Transverse colon (tissue), 4 donors: ENCODE results near the gene EFCAB11. TPM values are rescaled to one million over a fixed set of nuclear protein-coding genes. Genes with fewer than 3 reads are reported as not detected.
"Not testable (repeated sequence)": the region's sequence is repeated elsewhere in the genome, so short reads cannot be mapped to it uniquely, and the experiment has no call there.

Experiments
- DNase-seq: peaks from one replicate; pipeline ENCODE4 v3.0.0-alpha.2; 2019
- H3K27ac ChIP-seq, 4 donors: fragments of 200-600 bp; sonication (generic); 2 replicates each; pipeline ENCODE4 v1.5.1; 2016 to 2018; ENCODE audit warnings: inconsistent platforms in 4 of 4
- H3K27me3 ChIP-seq: fragments of 200-600 bp; sonication (generic); 2 replicates; pipeline ENCODE4 v1.5.1; 2017; ENCODE audit warnings: inconsistent platforms
- H3K36me3 ChIP-seq, 4 donors: fragments of 200-600 bp; sonication (generic); 2 replicates each; pipeline ENCODE4 v1.5.1; 2017 to 2019; ENCODE audit warnings: inconsistent platforms in 4 of 4
- H3K4me1 ChIP-seq, 4 donors: fragments of 200-600 bp; sonication (generic); 2 replicates each; pipeline ENCODE4 v1.5.1; 2017 to 2020; ENCODE audit warnings: inconsistent platforms in 4 of 4
- H3K4me3 ChIP-seq, 4 donors: fragments of 200-600 bp; sonication (generic); 1 replicate in 1 of 4; 2 replicates in 3 of 4; pipeline versions ENCODE4 v1.5.1 to v1.6.1; 2017 to 2019; ENCODE audit warnings: inconsistent platforms in 4 of 4
- H3K9me3 ChIP-seq, 2 donors: fragments of 200-600 bp; sonication (generic); 2 replicates each; pipeline ENCODE4 v1.5.1; 2017 to 2019; ENCODE audit warnings: inconsistent platforms in 2 of 2
- CTCF ChIP-seq, 5 experiments: fragments of 200-600 bp in 3 of 5; fragments of 450-650 bp in 2 of 5; sonication (generic) in 3 of 5; IDR thresholded peaks; 1 replicate in 2 of 5; 2 replicates in 3 of 5; pipeline ENCODE4 v1.5.1; 2016 to 2017; ENCODE audit warnings: antibody characterized with exemption in 5 of 5, inconsistent platforms in 3 of 5, mild to moderate bottlenecking in 2 of 5, moderate library complexity in 1 of 5
- EP300 ChIP-seq: sonication (generic); formaldehyde crosslinking; IDR thresholded peaks from one replicate; pipeline ENCODE4 v1.6.1; 2017; ENCODE audit warnings: antibody characterized with exemption, low read depth
- POLR2A ChIP-seq: fragments of 450-650 bp; IDR thresholded peaks from one replicate; pipeline ENCODE4 v1.6.1; 2016; ENCODE audit warnings: antibody characterized with exemption, mild to moderate bottlenecking, moderate library complexity
- POLR2AphosphoS5 ChIP-seq, 3 donors: sonication (generic); formaldehyde crosslinking; IDR thresholded peaks; one replicate each; pipeline ENCODE4 v1.6.1; 2016; ENCODE audit warnings: antibody characterized with exemption in 3 of 3
- WGBS, 2 donors: methylation state at CpG; one replicate each; pipeline ENCODE4 v1.1.5; 2018; ENCODE audit warnings: low coverage in 1 of 2; 5-methylcytosine and 5-hydroxymethylcytosine counted together
- in situ Hi-C, 4 donors: fragments of 200-750 bp; cut with MboI; loops; one replicate each; pipeline versions ENCODE4 v1.15.0 to v1.15.1; 2017; ENCODE audit warnings: low sequenced_read_pairs in 3 of 4, low pct_ligation_motif_present in 1 of 4, low pct_unique_long_range_greater_than_20kb in 1 of 4
- intact Hi-C: fragments of 100-400 bp; cut with DNase I; formaldehyde crosslinking; loops from one replicate; pipeline ENCODE4 v1.15.1; 2023; ENCODE audit warnings: low total_unique reads
- total RNA-seq, 4 donors: library from RNA; depleted of rRNA; stranded (reverse); fragments of >200 nt; gene quantifications; one replicate each; pipeline ENCODE4 v1.1.0, GENCODE V29; 2016

EFCAB11 gene
- total RNA-seq, 4 donors from 2014 or later = 6.0 to 6.7 TPM; not detected in 2

DNA sequence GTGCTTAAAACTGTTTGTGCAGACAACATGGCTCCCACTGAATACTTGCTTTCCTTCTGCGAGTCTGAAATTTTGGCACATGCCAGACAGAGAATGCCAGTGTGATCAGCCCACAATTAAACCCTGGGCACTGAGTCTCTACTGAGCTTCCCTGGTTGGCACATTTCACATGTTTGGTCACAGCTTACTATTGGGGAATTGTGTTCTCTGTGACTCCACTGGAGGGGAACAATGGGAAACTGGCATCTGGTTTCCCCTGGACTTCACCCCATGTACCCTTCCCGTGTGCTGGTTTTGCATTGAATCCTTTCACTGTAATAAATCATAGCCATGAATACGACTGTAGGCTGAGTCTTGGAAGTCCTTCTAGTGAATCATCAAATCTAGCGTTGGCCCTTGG lies 64.9 kb downstream of the EFCAB11 start:
- Histone ChIP-seq H3K9me3 (peaks cover 0 to 8% of the 10 kb centered on the region in 2 donors), H3K36me3 (no peaks in the 10 kb centered on the region), H3K27me3 (no peaks in the 10 kb centered on the region), H3K27ac (no peak overlapping the region), H3K4me1 (no peaks in the 10 kb centered on the region), H3K4me3 (no peak overlapping the region)
- no peak for DNase-seq
- intact Hi-C loops (no loop called here), in situ Hi-C loops (no loop called here)
- WGBS, 2 donors = 73 to 87% methylated on average over 3 to 4 of the region's 4 CpGs
- TF ChIP-seq CTCF (IDR thresholded peaks at IDR 0.05) (no peak), POLR2A (no peak), EP300 (no peak)

DNA sequence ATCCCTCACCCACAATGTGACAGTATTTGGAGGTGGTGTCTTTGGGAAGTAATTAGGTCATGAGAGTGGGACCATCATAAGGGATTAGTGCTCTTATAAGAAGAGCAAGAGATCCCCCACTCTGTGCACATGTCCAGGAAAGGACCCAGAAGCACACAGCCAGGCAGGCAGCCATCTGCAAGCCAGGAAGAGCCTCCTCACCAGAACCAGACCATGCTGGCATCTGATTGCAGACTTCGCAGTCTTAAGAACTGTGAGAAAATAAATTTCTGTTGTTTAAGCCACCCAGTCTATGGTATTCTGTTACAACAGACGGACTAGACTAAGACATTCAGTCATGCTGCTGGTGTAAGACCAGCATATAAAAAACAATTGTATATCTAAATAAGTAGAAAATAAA lies 69.8 kb downstream of the EFCAB11 start:
- no peaks in the 10 kb centered on the region for H3K4me1 ChIP-seq
- no peaks in the 10 kb centered on the region for H3K36me3 ChIP-seq
- in situ Hi-C loops = no loop called here
- H3K4me3 ChIP-seq = no peak overlapping the region
- intact Hi-C loops = no loop called here
- no peak for DNase-seq
- no peak overlapping the region for H3K27ac ChIP-seq
- no peaks in the 10 kb centered on the region for H3K9me3 ChIP-seq
- no peaks in the 10 kb centered on the region for H3K27me3 ChIP-seq
- WGBS, 2 donors = 95 to 100% methylated on average over 1 to 2 of the region's 2 CpGs
- TF ChIP-seq POLR2A (no peak), CTCF (IDR thresholded peaks at IDR 0.05) (no peak), EP300 (no peak), POLR2AphosphoS5 (IDR thresholded peaks at IDR 0.05) (no peak)

DNA sequence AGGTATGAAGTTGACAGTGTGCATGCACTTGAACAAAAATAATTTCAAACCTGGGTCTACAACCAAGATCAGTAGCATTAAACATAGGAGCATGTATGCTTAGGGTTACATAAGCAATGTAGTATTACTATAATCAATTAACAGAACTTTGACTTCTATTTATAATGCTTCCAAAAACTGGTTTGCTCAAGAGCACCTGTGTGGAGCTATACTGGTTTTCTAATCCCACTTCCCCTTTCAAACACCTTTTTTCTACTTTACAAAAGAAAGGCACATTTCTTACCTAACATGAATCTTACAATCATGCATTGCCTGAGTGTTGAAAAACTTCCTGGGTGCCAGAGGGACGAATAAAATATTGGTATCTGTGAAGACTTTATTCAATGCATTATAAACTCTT lies 72.7 kb downstream of the EFCAB11 start:
- Histone ChIP-seq H3K4me1 (no peaks in the 10 kb centered on the region), H3K27me3 (no peaks in the 10 kb centered on the region), H3K4me3 (no peak overlapping the region), H3K9me3 (no peaks in the 10 kb centered on the region), H3K27ac (no peak overlapping the region), H3K36me3 (no peaks in the 10 kb centered on the region)
- WGBS, 2 donors = 92 to 93% methylated on average over 1 of the region's 1 CpG
- TF ChIP-seq EP300 (no peak), CTCF (IDR thresholded peaks at IDR 0.05) (no peak), POLR2A (no peak), POLR2AphosphoS5 (IDR thresholded peaks at IDR 0.05) (no peak)
- intact Hi-C loops (no loop called here), in situ Hi-C loops (no loop called here)
- no peak for DNase-seq

- in situ Hi-C loops, H3K4me1 ChIP-seq, H3K4me3 ChIP-seq, H3K36me3 ChIP-seq, H3K9me3 ChIP-seq, intact Hi-C loops, H3K27ac ChIP-seq, DNase-seq, H3K27me3 ChIP-seq: not testable (repeated sequence)
- WGBS, 2 donors = 99% methylated on average over 3 of the region's 3 CpGs; no CpG with 5 or more reads in 1 of the 2 donors
Measured at GRCh38 chr14:89874091-89874490, 80.4 kb downstream of the EFCAB11 start.

DNA sequence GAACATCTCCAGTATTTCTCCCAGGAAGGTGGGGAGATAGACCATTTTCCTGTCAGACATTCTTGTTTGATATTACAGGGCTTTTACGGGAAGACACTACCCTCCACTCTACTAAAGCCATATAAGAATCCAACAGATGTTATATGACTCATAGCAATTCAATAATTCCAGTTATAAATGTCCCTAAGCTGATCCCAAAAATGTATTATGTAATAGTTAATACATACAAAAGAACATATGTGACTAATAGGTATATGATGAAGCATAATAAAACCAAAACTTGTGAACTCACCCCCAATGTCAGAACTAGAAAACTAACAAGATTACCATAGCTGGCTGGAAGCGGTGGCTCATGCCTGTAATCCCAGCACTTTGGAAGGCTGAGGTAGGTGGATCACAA lies 84.2 kb downstream of the EFCAB11 start:
- in situ Hi-C loops = no loop called here
- H3K27me3 ChIP-seq = no peaks in the 10 kb centered on the region
- WGBS, 2 donors = 95 to 100% methylated on average over 1 to 2 of the region's 2 CpGs

More for the DNA sequence above, 84.2 kb downstream of the EFCAB11 start:
- DNase-seq = no peak
- Histone ChIP-seq H3K4me1 (no peaks in the 10 kb centered on the region), H3K4me3 (no peak overlapping the region), H3K9me3 (peaks cover 5 to 9% of the 10 kb centered on the region in 2 donors), H3K36me3 (no peaks in the 10 kb centered on the region), H3K27ac (no peak overlapping the region)
- intact Hi-C loops = no loop called here
- TF ChIP-seq POLR2AphosphoS5 (IDR thresholded peaks at IDR 0.05) = no peak
- TF ChIP-seq EP300 = no peak
- TF ChIP-seq CTCF (IDR thresholded peaks at IDR 0.05) = no peak
- no peak for TF ChIP-seq POLR2A
